ENCODE measurements around the gene OPCML. TPM values are rescaled to one million over a fixed set of nuclear protein-coding genes. Genes with fewer than 3 reads are reported as not detected.

Gene OPCML
- total RNA-seq, 1 donor, result not detected

DNA sequence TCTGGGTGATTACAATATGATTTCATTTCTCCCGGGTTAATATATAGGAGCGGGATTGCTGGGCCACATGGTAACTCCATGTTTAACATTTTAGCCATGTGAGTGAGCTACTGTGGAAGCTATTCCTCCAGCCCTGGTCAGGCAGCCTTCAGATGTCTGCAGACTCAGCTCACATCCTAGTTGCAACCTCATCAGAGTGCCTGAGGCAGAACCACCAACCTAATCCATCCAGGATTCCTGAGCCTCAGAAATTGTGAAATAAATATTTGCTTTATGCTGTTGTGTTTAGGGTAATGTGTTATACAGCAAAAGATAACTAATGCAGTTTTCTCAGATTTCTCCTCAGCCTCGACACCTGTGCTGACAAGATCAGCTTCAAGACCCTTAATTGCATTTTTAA lies 676.8 kb downstream of the OPCML start:
- H3K4me3 ChIP-seq (ENCODE audit: low read depth, low read length), result no peak overlapping the region
- no peak for DNase-seq (ENCODE audit: low read depth)
- TF ChIP-seq, protein P1, sequence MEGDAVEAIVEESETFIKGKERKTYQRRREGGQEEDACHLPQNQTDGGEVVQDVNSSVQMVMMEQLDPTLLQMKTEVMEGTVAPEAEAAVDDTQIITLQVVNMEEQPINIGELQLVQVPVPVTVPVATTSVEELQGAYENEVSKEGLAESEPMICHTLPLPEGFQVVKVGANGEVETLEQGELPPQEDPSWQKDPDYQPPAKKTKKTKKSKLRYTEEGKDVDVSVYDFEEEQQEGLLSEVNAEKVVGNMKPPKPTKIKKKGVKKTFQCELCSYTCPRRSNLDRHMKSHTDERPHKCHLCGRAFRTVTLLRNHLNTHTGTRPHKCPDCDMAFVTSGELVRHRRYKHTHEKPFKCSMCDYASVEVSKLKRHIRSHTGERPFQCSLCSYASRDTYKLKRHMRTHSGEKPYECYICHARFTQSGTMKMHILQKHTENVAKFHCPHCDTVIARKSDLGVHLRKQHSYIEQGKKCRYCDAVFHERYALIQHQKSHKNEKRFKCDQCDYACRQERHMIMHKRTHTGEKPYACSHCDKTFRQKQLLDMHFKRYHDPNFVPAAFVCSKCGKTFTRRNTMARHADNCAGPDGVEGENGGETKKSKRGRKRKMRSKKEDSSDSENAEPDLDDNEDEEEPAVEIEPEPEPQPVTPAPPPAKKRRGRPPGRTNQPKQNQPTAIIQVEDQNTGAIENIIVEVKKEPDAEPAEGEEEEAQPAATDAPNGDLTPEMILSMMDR (IDR thresholded peaks at IDR 0.05; ENCODE audit: insufficient read depth, low read depth, low read length), result no peak

DNA sequence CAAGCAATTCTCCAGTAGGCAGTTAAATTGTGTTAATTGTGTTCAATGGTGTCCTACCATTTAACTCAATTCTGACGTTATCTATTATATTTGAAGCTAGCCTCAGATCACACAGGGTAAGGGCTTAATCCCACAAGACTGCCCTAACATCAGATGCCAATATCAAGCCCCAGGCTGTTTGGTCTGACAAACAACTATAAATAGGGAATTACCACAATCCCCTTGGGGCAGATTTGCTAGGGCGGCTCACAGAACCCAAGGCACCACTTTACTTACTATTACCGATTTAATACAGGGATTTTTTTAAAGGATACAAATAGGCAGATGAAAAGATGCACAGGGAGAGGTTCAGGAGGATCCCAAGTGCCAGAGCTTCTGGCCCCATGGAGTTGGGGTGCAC lies 678.4 kb downstream of the OPCML start:
- TF ChIP-seq, protein P1 (IDR thresholded peaks at IDR 0.05; ENCODE audit: insufficient read depth, low read depth, low read length), result no peak
- no peak for DNase-seq (ENCODE audit: low read depth)
- H3K4me3 ChIP-seq (ENCODE audit: low read depth, low read length), result no peak overlapping the region

DNA sequence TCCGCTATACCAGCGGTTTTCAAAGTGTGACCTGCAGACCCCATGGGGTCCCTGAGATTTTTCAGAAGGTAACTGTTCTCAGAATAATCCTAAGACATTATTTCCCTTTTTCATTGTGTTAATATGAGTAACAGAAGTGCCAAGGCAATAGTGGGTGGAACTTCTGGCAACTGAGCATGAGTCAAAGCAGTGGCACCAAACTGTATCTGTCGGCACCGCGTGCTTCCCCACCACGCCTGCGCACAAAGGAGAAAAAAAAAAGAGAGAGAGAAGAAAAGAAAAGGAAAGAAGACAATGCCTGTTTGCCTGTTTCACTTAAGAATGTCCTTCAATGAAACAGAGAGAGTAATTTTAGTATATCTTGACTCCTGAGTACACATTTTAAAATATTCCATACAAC lies 679.9 kb downstream of the OPCML start:
- TF ChIP-seq, protein P1 (IDR thresholded peaks at IDR 0.05; ENCODE audit: insufficient read depth, low read depth, low read length), result no peak
- DNase-seq (ENCODE audit: low read depth), result no peak
- no peak overlapping the region for H3K4me3 ChIP-seq (ENCODE audit: low read depth, low read length)

DNA sequence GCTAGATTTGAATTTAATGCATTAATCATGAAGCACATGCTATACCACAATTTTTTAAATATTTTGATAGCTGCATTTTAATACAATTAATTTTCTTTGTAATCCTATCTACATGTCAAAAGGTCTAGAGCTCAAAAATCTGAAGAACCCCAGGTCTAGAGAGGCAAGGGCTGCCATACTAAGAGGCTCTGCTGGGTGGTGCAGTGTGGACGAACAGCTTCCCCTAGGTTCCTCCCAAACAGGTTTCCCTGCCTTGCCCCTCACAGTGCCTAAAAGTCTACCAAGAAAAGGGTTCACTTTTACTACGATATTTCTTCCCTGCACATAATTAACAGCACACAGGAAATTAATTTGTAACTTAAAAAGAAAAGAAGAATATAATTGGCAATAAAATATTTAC lies 681.1 kb downstream of the OPCML start:
- TF ChIP-seq, protein P1 (IDR thresholded peaks at IDR 0.05; ENCODE audit: insufficient read depth, low read depth, low read length), result no peak
- DNase-seq (ENCODE audit: low read depth), result no peak
- no peak overlapping the region for H3K4me3 ChIP-seq (ENCODE audit: low read depth, low read length)

DNA sequence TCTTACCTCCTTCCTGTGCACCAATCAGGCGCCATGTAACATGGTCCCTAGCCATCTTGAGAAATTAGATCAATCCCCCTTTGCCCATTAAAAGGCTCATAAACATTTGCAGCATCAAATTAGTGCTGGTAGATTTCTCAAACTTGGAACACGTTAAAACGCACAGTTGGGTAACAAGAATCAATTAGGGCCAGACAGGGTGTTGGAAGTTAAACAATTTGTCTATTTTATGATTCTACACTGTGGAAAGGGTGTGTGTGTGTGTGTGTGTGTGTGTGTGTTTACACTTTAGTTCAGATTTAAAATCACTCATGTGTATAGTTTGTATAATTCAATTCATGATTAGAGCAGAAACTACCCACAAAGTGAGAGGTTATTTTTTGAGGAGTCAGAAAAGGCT lies 682.0 kb downstream of the OPCML start:
- H3K4me3 ChIP-seq (ENCODE audit: low read depth, low read length), result no peak overlapping the region
- DNase-seq (ENCODE audit: low read depth), result no peak
- TF ChIP-seq, protein P1 (IDR thresholded peaks at IDR 0.05; ENCODE audit: insufficient read depth, low read depth, low read length), result no peak

DNA sequence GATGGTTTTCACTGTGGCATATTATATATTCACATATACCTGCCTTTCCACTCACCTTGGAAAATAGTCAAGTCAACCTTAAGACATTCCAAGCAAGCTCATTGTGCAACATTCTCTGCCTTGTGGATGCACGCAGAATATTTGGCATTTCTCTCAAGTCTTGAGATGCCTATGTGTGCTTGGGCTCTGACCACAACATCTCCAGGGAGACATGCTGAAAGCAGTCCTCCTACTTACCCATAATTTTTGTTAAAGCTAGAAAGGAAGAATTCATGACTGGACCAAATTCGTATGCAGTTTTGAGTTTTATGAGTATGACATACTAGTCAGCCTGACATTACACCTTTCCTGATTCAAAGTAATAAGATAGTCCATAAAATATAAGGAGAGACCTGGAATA lies 684.0 kb downstream of the OPCML start:
- H3K4me3 ChIP-seq (ENCODE audit: low read depth, low read length), result no peak overlapping the region
- TF ChIP-seq, protein P1 (IDR thresholded peaks at IDR 0.05; ENCODE audit: insufficient read depth, low read depth, low read length), result no peak
- DNase-seq (ENCODE audit: low read depth), result no peak

DNA sequence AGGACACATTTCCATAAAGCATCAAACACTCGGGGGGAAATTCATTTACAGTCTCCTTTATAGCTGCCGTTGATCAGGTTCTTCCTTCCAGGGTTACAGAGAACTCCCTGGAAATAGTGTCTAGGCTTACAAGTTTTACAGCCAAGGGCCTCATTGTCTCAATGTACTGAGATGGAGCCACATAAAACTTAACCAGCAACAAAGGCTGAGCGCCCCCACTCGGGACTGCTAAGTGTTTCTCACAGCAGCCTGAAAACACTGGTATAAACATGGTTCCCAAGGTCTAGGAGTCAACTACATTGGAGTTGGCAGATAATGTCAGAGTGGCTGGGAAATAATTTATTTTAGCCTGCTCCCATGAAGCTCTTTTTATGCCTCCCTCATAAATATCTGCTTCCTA lies 686.2 kb downstream of the OPCML start:
- no peak for DNase-seq (ENCODE audit: low read depth)
- H3K4me3 ChIP-seq (ENCODE audit: low read depth, low read length), result no peak overlapping the region
- TF ChIP-seq, protein P1 (IDR thresholded peaks at IDR 0.05; ENCODE audit: insufficient read depth, low read depth, low read length), result no peak
